ENCODE results near the gene BZW2.

DNA sequence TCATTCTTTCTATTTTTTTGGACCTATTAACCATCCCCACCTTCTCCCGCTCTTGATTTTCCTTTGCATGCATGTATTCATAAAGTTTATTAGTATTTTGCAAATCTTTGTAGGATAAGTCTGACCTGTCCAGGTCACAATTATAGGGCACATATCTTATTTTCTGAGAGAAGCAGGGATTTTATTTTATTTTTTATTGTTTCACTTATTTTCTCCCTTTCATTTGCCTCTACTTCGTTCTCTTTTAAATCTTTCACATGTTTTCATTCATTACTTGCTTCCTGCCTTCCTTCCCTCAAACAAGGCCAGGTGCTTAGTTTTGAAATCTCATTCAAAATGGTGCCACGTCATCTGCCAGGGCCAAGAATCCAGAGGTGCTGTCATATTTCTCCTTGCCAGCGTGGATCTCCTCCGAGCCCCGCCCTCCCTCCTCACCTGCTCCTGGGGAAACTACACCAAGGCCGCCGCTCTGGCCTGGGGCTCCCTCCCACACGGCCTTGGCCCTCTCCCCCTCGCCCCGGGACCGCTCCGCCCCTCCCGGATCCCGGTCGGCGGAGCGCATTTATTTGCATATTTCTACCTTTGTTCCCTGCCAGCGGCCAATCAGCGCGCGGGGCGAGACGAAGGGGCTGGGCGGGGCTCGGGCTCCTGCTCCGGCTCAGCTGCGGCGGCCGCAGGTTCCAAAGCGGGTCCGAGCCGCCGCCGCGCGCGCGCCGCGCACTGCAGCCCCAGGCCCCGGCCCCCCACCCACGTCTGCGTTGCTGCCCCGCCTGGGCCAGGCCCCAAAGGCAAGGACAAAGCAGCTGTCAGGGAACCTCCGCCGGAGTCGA, 107.3 kb downstream of the BZW2 start, which contains the start of gene TSPAN13:
- TF ChIP-seq CTCF (IDR thresholded peaks at IDR 0.05) (no peak), POLR2A (IDR thresholded peaks at IDR 0.05) (peak in 1 of 2 donors; percentile 29)

All from vagina (tissue), 2 donors.